ENCODE results near the gene SAP30. TPM values are rescaled to one million over a fixed set of nuclear protein-coding genes. Genes with fewer than 3 reads are reported as not detected.
A peak's percentile ranks its signal among the peaks of the same experiment; 100 is the strongest.

Gene SAP30
- total RNA-seq, 3 donors from 2014 or later (not counting 1 experiment from before 2014, with no cell fraction given) = 2.6 to 9.1 (median 3.1) TPM

- Mint-ChIP-seq H3K4me3 (peak overlapping the region; percentile 92), H3K4me1 (peaks cover 21 to 26% of the 10 kb centered on the region in 2 donors), H3K9me3 (no peaks in the 10 kb centered on the region), H3K36me3 (no peaks in the 10 kb centered on the region), H3K27ac (peak overlapping the region; percentile 92 to 94), H3K27me3 (ENCODE audit: low read depth in 2 of 2) (no peaks in the 10 kb centered on the region)
- TF ChIP-seq CTCF (IDR thresholded peaks at IDR 0.05) = no peak
- peak overlapping the region; percentile 29 for H3K27ac ChIP-seq (ENCODE audit: low read length)
- H3K27me3 ChIP-seq (ENCODE audit: control insufficient read depth, insufficient read depth, low read length) = no peaks in the 10 kb centered on the region
- peak overlapping the region; percentile 98 for H3K4me3 ChIP-seq (ENCODE audit: low read length)
- peak; percentile 31 to 65 for DNase-seq
- H3K9me3 ChIP-seq (ENCODE audit: control insufficient read depth, insufficient read depth, low read length) = no peaks in the 10 kb centered on the region
- under 1% methylated on average over 68 of the region's 68 CpGs for WGBS (ENCODE audit: insufficient coverage)
- peak in 1 of 3 donors; percentile 5 for ATAC-seq
- no peaks in the 10 kb centered on the region for H3K36me3 ChIP-seq (ENCODE audit: control insufficient read depth, insufficient read depth, low read length)
- peaks cover 10% of the 10 kb centered on the region for H3K4me1 ChIP-seq (ENCODE audit: control insufficient read depth, insufficient read depth, low read length)
- intact Hi-C loops (cut with micrococcal nuclease) = no loop called here
These were observed 788 bp downstream of the SAP30 start for GRCh38 chr4:173371292-173372192.

- H3K36me3 Mint-ChIP-seq = no peaks in the 10 kb centered on the region
- DNase-seq (no peak), ATAC-seq (no peak)
- H3K9me3 Mint-ChIP-seq = no peaks in the 10 kb centered on the region
- TF ChIP-seq CTCF (IDR thresholded peaks at IDR 0.05) = no peak
- Histone ChIP-seq H3K4me1 (ENCODE audit: control insufficient read depth, insufficient read depth, low read length) (peaks cover 6% of the 10 kb centered on the region), H3K9me3 (ENCODE audit: control insufficient read depth, insufficient read depth, low read length) (no peaks in the 10 kb centered on the region), H3K27ac (ENCODE audit: low read length) (no peak overlapping the region), H3K36me3 (ENCODE audit: control insufficient read depth, insufficient read depth, low read length) (no peaks in the 10 kb centered on the region), H3K4me3 (ENCODE audit: low read length) (no peak overlapping the region), H3K27me3 (ENCODE audit: control insufficient read depth, insufficient read depth, low read length) (no peaks in the 10 kb centered on the region)
- no peak overlapping the region for H3K4me3 Mint-ChIP-seq
- intact Hi-C loops (cut with micrococcal nuclease) = no loop called here
- H3K27ac Mint-ChIP-seq = no peak overlapping the region
- H3K4me1 Mint-ChIP-seq = peaks cover 14 to 21% of the 10 kb centered on the region in 2 donors
- no CpG with 5 or more reads among the region's 2 CpGs for WGBS (ENCODE audit: insufficient coverage)
- no peaks in the 10 kb centered on the region for H3K27me3 Mint-ChIP-seq (ENCODE audit: low read depth in 2 of 2)
These were observed 3.8 kb downstream of the SAP30 start for GRCh38 chr4:173374588-173374987.

GRCh38 chr4:173379929-173380328 is 9.2 kb downstream of the SAP30 start:
- H3K4me1 ChIP-seq (ENCODE audit: control insufficient read depth, insufficient read depth, low read length) = no peaks in the 10 kb centered on the region
- Mint-ChIP-seq H3K27me3 (ENCODE audit: low read depth in 2 of 2) (no peaks in the 10 kb centered on the region), H3K36me3 (no peaks in the 10 kb centered on the region), H3K4me1 (no peaks in the 10 kb centered on the region), H3K9me3 (no peaks in the 10 kb centered on the region), H3K27ac (no peak overlapping the region), H3K4me3 (no peak overlapping the region)
- no peak for DNase-seq
- no peaks in the 10 kb centered on the region for H3K27me3 ChIP-seq (ENCODE audit: control insufficient read depth, insufficient read depth, low read length)
- WGBS (ENCODE audit: insufficient coverage) = 100% methylated on average over 2 of the region's 3 CpGs
- H3K36me3 ChIP-seq (ENCODE audit: control insufficient read depth, insufficient read depth, low read length) = no peaks in the 10 kb centered on the region
- H3K27ac ChIP-seq (ENCODE audit: low read length) = no peak overlapping the region
- H3K9me3 ChIP-seq (ENCODE audit: control insufficient read depth, insufficient read depth, low read length) = no peaks in the 10 kb centered on the region
- TF ChIP-seq CTCF (IDR thresholded peaks at IDR 0.05) = no peak
- no peak for ATAC-seq
- no peak overlapping the region for H3K4me3 ChIP-seq (ENCODE audit: low read length)
- intact Hi-C loops (cut with micrococcal nuclease) = no loop called here

Measured in natural killer cell (primary cell).